Measurements from ENCODE around the gene CLCN2.
"Not testable (repeated sequence)": the region's sequence is repeated elsewhere in the genome, so short reads cannot be mapped to it uniquely, and the experiment has no call there.

CLCN2 gene

GRCh38 chr3:184343200-184343876, 18.1 kb downstream of the CLCN2 start:
- DNase-seq = no peak

DNA sequence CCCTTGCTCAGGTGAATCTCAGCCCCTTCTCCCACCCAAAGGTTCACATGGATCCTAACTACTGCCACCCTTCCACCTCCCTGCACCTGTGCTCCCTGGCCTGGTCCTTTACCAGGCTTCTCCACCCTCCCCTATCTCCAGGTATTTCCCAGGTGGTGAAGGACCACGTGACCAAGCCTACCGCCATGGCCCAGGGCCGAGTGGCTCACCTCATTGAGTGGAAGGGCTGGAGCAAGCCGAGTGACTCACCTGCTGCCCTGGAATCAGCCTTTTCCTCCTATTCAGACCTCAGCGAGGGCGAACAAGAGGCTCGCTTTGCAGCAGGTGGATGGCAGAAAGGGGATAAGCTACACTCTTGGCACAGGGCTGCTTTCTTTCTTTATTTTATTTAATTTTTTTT, 19.5 kb downstream of the CLCN2 start:
- DNase-seq = no peak

DNA sequence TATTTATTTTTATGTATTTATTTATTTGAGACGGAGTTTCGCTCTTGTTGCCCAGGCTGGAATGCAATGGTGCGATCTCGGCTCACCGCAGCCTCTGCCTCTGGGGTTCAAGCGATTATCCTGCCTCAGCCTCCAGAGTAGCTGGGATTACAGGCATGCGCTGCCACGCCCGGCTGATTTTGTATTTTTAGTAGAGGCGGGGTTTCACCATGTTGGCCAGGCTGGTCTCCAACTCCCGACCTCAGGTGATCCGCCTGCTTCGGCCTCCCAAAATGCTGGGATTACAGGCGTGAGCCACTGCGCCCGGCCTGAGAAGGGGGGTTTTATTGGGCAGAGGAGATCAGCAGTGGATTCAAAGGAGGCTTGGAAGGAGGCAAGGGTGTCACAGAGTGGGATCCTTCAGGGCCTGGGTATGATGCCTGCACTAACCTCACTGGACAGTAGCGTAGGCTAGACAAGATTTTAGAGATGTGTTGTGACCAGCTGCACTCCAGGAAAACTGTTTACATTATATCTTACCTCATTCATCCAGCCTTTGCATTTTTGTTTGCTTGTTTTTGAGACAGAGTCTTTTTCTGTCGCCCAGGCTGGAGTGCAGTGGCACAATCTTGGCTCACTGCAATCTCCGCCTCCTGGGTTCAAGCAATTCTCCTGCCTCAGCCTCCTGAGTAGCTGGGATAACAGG, 21.8 kb downstream of the CLCN2 start:
- DNase-seq = not testable (repeated sequence)

DNA sequence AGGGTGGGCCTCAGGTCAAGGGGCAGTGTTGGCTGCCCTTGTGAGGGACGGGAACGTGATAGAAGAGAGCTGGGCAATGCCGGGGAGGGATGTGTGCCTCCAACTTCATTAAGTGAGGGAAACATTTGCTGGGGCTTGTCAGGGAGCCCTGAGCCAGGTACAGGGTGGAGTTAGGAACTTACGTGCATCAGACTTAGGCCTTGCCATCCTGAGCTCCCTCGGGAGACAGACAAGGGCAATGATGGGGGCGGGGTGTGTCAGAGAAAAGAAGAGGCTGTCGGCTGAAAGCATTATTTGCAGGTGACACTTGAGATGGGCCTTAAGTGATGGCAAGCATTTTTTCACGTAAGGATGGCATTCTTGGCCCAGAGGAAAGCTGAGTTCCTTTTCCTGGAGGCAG, 22.4 kb downstream of the CLCN2 start:
- DNase-seq = no peak

DNA sequence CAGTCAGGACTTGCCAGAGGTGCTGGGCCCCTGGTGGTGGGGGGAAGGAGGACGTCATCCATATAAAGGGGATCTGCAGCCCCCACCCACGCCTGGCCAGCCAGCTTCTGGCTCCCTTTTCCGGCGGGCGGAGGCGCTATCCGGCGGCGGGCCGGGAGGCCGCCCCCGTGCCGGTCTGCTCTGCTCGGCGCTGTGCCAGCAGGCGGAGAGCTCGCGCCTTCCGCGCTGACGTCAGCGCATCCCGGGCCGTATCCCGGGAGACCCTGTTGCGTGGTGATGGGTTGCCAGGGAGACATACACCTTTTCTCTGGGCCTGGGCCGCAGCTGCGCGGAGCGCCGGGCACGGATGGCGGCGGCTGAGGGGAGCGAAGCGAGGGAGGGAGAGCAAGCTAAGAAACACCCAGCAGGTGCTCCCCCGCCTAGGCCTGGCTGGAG, 22.9 kb downstream of the CLCN2 start:
- DNase-seq = no peak

GRCh38 chr3:184337981-184338380, 23.4 kb downstream of the CLCN2 start:
- DNase-seq = no peak

DNA sequence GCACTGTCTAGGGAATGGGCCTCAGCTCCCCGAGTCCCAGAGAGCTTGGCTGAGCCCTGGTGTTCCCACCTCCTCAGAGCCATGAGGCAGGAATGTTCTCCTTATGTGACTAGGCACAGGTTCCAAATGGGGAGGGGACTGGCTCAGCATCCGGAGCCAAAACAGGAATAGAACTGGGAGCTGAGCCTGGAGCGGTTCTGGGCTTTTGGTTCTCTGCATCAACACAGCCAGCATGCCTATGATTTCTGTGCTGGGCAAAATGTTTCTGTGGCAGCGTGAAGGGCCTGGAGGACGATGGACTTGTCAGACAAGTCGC, 24.0 kb downstream of the CLCN2 start, which contains the start of gene FAM131A:
TSS of gene FAM131A (plus strand) at position 202 of the 316 bp plus-strand sequence. CDS start at position 233, 31 bp downstream.
- no peak for DNase-seq

DNA sequence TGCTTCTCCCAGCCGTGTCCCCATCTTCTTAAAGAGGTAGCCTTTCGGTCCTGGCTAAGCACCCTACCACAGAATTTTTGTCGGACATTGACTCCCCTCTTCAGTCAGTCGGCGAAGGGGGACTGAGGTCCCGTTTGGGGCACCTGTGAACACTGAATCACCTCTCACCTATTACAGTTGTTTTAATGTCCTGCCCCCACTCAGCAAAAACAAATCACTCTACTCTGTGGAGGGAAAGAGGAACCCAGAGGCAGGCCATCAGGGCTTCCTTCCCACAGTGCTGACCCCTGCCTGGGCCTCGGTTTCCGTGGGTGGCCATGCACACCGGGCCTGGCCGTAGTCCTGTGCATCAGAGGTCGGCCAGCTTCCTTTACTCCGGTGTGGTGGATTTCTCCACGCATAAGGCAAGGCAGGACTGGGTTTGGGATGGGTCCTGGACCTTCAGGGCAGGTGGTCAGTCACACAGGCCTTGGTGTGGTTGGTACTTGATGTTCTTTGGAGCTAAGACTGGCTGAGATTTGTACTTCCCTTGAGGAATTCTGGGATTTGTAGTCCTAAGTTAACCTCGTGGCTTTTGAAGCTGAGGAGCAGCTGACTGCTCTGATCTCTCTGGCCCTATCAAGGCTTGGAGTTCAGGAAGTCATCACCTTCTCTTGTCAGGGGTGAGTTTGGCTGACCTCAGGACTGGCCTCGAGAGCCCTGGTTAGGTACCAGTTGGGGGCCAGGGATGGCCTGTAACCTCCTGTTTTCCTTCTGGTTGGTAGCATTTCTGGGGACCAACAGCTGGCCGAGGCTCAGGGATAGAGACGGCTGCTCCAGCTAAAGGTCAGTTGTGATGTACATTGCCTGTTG, 24.6 kb downstream of the CLCN2 start:
- no peak for DNase-seq

DNA sequence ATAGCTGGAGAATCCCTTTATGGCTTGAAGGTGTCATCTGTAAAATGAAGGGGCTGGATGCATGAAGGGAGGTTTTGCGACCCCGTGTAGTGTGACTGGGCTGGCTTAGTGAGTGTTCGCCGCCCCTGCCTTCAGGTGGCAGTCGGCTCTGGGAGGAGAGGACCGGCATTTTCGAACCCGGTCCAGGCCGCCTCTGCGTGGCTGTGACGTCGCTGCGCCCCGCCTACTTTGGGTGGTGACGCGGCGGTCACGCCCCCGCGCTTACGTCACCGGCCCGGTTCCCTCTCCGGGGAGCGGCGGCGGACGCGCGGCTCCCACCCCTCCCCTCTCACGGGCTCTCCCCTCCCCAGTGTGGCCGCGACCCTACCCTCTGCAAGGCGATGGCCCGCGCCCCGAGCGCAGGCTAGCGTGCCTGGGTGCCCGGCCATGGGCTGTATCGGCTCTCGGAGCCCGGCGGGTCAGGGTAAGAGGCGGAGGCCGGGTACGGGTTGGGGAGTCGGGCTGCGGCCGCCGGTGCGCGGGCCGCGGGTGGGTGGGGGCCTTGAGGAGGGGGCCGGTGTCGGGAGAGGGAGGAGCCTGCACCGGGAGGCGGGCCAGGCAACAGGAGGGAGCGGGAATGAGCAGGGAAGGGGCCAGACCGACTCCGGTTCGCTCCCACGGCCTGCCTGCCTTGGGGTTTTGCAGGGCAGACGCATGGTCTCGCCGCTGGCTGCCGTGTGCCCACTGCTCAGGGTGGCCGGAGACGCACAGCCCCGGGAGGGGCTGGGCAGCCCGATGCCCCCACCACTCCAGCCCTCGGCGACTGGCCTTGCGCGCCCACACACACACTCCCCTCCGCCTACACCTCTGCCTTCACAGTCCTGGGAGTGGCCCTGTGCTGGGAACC, 25.5 kb downstream of the CLCN2 start:
- DNase-seq = peak; percentile 61 to 86 (median 72)

DNA sequence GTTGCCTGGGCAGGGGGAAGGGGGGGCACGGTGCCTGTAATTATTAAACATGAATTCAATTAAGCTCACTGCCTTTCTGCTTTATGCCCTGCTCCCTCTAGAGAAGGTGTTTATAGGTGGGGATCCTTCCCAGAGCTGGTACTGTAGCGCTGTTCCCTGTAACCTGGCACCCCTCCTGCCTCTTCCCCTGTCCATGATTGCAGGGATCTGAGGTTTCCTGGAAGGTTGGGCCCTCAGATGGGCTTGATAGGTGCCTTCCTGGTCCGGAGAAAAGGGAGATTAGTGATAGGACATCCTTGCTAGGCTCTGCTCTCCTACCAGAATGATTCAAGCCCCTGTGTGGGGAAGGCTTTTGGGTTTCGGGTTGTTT, 26.1 kb downstream of the CLCN2 start:
- DNase-seq = no peak

GRCh38 chr3:184334470-184335158, 26.8 kb downstream of the CLCN2 start:
- peak in 1 of 4 experiments; percentile 13 for DNase-seq

DNA sequence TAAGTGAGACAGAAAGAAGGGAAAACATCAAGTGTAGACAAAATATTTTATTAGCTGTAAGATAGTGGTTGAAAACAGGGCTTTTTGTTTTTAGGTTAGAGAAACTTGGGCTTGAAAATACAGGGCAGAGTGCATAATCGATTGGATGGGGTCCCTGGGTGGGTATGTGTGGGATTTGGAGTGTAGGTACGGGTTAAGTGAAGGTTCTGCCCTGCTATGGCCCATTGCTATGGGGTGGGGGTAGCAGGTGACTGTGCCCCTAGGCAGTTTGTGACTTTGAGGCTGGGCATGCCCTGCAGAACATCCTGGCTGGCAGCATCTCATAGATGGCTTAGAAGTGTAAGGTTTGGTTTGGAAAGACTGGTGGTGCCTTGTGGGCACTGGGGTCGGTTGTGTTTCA, 27.7 kb downstream of the CLCN2 start:
- no peak for DNase-seq

- no peak for DNase-seq
Observed at GRCh38 chr3:184333190-184333589, 28.2 kb downstream of the CLCN2 start.

DNA sequence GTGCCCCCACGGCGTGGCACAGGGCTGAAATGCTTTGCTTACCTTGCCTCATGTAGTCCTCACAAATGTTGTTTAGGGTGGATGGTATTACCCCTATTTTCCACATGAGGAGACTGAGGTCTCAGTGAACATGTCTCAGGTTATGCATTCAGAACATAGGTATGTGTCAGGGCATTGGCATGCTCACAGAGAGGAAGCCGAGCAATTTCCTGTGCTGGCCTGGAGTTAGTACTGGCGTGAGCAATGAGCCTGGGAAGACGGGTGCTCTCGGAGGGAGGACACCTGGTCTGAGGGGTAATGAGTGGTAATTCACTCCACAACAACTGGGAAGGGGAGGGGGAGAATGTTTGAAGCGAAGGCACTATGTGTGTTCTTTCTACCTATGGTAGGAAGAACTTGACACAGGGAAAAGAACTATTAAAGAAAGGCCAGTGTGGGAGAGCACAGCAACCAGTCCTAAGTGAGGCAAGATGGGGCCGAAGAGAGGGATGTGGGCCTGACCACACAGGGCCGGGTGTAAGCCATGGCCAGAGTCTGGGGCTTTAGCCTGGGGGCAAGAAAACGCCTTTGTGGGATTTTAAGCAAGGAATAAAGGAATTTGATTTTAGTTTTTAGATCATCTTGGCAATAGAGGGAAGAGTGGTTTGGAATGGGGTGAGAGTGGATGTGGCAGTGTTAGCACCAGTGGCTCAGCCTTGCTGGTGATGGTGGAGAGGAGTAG, 28.9 kb downstream of the CLCN2 start:
- DNase-seq = no peak

GRCh38 chr3:184328516-184328915, 32.9 kb downstream of the CLCN2 start:
- DNase-seq = no peak

DNA sequence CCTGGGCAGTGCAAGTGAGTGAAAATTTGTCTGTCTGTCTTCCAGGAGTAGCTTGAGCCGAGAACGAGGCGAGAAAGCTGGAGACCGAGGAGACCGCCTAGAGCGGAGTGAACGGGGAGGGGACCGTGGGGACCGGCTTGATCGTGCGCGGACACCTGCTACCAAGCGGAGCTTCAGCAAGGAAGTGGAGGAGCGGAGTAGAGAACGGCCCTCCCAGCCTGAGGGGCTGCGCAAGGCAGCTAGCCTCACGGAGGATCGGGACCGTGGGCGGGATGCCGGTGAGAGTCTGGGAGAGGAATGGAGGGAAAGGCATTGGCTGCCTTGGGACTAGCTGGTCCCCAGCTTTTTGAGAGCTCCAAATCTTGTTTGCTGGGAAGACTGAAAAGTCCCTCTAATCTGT, 34.2 kb downstream of the CLCN2 start:
- DNase-seq = no peak

- DNase-seq = no peak
Observed at GRCh38 chr3:184325715-184326369, 35.6 kb downstream of the CLCN2 start.

DNA sequence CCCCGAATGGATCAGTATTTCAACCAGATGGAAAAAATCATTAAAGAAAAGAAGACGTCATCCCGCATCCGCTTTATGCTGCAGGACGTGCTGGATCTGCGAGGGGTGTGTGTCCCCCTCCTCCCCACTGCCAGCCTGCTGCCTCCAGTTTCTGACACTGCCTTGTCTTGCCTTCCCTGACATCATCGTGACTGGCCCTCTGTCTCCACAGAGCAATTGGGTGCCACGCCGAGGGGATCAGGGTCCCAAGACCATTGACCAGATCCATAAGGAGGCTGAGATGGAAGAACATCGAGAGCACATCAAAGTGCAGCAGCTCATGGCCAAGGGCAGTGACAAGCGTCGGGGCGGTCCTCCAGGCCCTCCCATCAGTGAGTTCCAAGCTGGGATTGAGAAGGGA, 36.1 kb downstream of the CLCN2 start:
- no peak for DNase-seq

DNA sequence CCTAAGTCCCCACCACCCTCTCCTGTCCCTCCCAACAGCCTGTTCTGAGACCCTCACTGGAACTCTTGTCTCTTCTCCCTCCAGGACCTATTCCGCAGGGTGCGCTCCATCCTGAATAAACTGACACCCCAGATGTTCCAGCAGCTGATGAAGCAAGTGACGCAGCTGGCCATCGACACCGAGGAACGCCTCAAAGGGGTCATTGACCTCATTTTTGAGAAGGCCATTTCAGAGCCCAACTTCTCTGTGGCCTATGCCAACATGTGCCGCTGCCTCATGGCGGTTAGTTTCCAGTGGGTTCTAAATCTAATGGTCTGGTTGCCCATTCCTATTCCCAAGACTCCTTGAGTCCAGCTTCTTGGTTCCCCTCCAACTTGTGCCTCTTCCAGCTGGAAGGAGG, 37.7 kb downstream of the CLCN2 start:
- no peak for DNase-seq

- DNase-seq = no peak
Observed at GRCh38 chr3:184322731-184323487, 38.5 kb downstream of the CLCN2 start.
